Right renal cortex interstitium (tissue), 3 donors: ENCODE measurements around the gene CAMK2A. TPM values are rescaled to one million over a fixed set of nuclear protein-coding genes. Genes with fewer than 3 reads are reported as not detected.

Source experiments
- DNase-seq, 3 donors: peaks; one replicate each; pipeline ENCODE4 v3.0.0-alpha.2; 2013; ENCODE audit warnings: low read depth in 3 of 3, low spot score in 2 of 3
- polyA plus RNA-seq, 3 donors: library from polyadenylated mRNA; unstranded; fragments of 120-200 nt; gene quantifications; one replicate each; pipeline ENCODE4 v1.2.1, GENCODE V29; 2013; ENCODE audit not compliant: insufficient read length in 3 of 3

Gene CAMK2A
- polyA plus RNA-seq, 3 donors = 2.5 to 4.4 (median 2.5) TPM

DNA sequence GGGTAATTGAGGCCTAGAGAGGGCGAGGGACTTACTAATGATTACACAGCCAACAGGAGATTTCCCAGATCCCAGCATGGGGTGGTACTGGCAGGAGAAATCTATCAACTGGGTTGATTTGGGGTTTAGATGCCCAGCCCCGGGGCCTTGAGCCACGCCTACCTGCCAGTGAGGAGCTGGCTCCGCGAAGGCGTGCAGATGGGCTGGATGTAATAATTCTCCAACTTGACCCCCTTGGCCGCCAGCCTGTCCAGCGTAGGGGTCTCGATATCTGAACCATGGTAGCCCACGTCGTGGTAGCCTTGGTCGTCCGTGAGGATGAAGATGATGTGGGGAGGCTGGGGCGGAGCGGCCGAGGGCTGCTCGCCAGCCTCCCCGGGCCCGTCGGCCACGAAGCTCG is 12.3 kb upstream of the CAMK2A start:
- DNase-seq = no peak

DNA sequence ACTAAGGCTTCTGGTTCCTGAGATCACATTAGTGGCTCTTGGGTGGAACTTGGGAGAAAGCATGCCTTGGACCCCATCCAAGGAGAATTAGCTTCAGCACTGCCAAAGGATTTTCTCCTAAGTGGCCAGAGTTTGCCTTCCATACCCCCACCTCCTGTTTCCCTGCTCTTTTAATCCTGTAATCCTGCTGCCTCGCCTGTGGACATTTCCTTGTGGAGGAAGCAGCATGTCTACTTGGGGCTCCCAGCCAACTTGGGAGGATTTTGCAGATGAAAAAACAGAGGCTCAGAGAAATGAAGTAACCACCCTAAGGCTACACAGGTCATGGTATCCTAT is 11.6 kb upstream of the CAMK2A start:
- no peak for DNase-seq

DNA sequence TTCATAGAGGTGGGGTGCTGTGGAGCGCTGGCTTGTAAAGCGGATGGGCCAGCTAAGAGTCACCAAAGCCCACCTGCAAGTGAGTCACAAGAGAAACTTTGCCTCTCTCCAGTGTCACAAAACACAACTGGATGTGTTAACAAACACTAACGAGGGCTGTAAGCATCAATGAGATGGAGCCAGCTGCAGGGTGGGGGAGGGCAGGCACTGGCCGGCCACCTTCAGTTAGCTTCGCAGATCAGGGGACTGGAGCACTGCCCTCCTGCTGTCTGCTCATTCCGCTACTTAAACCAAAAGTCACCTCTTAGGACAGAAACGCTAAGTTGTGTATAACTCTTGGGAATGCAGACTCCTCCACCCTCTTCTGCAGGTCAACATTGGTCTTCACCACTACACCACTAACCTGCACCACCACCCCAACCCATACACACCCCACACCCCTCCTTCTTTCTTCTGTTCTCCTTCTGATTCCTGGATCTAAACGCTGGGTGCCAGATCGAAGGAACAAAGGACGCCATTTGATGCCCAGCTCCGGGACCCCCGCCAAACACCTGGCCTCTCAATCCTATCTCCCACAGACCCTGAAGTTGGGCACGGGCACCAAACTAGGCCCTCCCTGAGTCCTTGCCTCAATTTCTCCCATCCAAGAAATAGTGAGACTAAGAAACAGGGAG is 11.1 kb upstream of the CAMK2A start:
- no peak for DNase-seq

DNA sequence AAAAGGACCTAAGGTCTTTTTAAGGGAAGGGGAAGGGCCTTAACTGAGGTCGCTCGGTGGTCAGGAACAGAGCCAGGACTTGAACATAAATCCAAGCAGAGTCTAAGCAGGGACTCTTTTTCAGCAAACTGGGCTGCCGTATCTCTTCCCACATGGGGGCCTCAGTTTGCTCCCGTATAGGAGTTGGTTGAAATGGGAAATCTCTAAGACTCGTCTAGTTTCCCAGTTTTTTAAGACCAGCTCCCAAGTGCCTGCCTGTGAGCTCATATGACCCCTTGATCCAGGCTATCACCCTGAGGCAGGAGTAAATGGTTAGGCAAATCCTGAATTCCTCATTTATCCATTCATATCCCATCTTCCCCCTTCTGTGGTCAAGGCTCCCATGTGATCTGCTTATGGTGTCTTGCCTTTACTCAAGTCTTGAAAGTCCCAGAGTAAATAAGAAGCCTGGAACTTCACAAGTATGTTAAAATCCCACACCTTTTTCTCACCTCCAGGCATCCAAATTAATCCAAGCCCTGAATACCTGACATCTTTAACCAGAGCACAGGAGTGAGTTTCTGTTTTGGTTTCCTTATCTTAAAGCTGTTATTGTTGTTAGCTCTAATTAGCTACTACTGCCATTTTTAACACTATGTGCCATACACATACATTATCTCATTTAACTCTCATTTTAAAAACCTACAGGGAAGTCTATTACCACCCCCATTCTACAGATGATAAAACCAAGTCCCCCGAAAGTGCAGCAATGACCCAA is 10.2 kb upstream of the CAMK2A start:
- no peak for DNase-seq

DNA sequence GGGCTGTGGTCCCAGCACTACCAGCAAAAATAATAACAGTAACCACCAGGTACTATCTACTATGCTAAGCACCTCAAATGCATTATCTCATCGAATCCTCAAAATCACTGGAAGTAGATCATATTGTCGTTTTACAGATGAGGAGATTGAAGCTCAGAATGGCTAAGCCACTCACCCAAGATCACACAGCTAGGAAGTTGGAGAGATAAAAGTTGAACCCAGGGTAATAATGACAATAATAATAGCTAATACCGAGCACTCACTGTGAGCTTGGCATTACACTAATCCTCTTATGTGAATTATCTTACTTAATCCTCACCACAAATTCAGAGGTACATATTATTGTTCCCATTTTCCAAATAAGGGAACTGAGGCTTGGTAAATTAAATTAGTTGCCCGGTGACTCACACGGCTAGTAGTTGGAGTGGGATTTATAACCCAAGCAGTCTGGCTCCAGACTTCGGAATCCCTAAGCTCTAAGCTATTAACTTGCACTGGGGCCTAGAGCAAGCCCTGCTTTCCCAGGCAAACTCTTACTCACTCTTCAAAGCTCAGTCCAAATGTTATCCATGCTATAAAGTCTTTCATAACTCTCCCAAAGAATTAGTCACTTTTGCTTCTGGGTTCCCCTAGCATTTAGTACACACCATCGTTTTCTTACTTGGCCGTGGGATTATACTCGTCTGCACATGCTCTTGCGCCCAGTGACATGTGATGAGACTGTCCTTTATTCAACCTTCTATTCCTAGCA is 9.3 kb upstream of the CAMK2A start:
- no peak for DNase-seq

DNA sequence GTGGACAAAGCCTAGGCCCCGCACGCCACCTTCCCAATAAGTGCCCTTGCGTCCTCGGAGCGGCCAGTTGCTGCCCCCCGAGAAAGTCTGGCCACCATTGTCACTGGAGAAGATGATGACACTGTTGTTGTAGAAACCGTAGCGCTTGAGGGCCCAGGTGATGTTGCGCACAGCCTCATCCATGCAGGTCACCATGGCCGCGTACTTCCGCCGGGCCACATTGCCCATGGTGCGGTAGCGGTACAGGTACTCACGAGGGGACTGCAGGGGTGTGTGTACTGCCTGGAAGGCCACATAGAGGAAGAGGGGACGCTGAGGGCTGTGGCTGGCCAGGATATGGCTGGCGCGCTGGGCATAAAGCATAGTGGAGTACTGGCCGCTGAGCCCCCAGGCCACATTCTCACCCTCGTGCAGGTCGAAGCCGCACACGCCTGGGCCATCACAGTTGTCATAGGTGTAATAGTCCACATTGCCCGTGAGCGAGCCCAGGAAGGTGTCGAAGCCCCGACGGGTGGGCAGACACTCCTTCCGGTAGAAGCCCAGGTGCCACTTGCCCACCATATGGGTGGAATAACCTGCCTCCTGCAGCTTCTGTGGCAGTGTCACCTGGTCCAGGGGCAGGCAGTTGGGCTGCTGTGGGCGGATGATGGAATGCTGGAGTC is 8.5 kb upstream of the CAMK2A start:
- DNase-seq = no peak

DNA sequence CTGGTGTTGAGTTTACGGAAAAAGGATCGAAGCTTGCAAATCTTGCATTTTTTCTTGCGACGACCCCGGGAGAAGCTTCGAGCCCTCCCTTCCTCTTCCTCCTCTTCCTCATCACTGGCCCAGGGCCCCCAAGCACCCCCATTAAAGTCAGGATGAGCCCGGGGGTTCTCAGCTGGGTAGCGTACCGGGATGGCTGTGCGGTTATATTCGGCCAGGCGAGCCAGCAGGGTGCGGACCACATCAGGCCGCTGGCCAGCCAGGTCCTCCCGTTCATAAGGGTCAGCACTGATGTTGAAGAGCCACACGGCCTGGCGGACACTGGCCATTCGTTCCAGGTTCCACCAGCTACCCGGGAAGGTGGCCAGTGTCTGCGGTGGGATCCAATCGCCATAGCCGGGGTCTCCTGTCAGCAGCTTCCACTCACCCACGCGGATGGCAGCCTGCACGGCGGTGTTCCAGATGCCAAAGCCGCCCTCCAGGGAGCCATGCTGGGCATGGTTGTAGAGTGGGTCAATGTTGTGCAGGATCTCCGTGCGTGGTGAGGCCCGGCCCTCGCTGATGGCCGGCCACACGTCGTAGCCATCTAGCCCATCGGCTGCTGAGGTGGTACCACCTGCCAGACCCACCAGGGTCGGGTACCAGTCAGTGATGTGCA is 7.8 kb upstream of the CAMK2A start:
- no peak for DNase-seq

DNA sequence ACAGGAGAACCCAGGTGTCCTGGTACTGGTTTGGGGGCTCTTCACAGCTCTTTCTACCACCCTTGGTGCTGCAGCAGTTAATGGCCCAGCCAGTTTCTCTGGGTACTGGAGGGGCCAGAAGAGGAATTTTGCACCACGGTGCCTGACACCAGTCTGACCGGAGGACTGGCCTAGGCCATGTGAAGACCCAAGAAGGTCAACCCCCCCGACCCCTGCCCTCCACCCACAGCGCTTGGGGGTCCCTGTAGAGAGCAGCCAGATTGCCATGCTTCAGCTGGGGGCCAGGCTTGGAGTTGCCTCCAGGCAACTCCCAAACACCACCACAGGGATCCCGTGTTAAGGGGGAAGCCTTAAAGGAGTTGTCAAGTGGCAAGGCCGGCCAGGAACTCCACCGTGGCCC is 6.9 kb upstream of the CAMK2A start:
- DNase-seq = no peak

DNA sequence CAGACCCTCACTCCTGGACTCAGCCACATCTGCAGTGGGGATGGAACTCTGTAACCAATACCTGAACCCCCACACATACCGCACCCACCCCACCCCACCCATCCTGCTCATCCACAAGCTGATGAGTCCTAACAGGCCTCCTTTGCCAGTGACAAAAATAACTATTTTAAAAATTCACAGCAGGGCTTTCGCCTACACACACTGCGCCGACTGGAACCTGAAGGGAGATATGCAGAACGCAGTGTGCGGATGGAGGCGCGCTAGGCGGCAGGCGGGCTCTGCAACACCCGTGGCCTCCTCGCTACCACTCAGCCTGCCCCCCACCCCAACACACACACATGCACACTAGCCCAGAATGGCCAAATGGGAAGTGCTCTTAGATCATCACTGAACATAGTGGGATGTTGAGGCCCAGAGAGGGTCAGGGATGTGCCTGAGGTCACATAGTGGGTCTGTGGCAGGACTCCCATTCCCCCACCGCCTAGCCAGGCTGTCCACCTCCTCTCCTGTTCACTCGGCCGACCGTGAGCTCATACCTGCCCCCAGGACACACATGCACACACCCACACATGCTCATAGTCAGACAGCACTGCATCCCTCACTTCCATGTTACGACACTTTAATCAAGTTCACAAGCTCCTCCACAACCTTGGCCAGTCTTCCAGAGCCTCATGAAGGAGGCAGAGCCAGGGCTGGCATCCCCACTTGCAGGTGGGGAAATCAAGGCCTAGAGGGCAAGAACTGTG is 6.3 kb upstream of the CAMK2A start:
- DNase-seq = no peak

DNA sequence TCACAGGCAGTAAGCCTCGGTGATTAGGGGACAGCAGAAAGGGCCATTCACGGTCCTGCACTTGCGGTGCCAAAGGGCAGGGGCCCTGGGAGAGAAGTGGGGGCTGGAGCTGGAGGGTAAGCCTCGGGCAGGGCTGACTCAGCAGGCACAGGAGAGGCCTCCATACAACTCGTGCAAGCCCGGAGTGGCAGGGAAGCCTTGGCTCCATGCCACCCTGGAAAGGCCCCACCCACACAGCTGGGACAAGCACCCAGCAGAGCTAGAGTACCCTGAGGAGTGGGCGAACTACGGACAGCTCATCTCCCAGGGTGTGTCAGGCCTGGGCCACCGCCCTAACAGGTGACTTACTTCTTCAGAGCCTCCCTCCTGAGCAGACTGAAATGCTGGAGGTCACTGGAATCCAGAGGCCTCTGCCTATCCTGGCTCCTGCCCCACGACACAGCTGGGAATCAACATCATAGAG is 5.6 kb upstream of the CAMK2A start:
- DNase-seq = no peak

DNA sequence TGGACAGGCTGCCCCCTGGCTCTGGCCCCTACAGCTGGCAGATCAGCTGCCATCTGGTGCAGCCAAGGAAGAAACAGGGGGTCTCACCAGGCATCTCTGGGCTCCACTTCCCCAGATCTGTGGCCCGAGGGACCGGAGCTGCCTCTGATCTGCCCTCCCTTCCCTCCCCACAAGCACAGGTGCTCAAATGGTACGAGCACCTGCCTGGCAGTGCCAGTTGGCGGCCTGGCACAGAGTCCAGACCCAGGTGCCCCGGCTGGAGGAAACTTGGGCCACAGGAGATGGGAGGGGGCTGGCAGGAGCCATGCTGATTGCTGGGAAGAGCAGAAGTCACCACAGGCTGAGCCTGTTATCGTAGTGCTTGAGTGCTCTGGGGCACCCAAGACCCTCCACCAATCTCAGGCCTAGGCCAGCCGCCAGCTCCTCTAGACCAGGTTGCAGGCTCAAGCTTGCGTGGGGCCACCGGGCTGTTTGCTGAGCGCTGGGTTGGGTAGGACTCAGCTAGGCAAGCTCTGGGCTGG is 5.0 kb upstream of the CAMK2A start:
- DNase-seq = no peak

DNA sequence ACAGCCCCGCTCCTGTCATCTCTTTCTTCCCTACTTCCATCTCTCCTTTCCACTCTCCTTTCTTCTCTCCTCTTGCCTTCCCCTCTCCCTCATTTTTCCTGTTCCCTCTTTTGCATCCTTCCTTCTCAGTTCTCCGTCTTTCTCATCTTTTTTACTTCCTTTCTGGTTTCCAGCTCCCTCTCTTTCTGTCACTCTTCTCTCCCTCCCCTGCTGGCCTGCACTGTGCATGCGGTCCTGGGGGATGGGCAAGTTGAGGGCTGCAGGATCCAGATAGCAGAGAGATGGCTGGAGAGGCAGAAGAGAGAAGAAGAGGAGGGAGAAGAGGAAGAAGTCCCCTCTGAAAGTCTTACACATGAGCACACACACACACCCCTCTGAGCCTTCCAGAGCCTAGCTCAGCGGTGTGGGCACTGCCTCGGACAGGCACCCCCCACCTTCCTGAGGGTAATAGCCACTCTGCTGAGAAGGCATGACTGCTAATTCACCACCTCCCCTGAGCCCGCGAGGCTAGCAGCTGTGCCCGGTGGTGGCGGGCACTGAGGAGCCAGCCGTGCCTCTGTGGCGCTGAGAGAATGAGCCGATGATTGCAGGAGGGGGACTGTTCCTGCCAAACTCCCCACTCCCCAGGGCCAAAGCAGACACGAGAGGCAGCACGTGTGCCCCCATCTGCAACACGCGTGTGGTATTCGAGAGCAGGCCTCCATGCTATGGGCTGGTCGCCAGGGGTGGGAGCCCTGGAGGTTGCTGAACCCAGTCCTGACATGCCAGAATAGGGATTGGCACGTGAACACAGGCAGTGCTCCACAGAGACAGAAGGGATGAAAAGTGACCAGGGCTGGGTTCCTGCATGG is 3.7 kb upstream of the CAMK2A start:
- no peak for DNase-seq

DNA sequence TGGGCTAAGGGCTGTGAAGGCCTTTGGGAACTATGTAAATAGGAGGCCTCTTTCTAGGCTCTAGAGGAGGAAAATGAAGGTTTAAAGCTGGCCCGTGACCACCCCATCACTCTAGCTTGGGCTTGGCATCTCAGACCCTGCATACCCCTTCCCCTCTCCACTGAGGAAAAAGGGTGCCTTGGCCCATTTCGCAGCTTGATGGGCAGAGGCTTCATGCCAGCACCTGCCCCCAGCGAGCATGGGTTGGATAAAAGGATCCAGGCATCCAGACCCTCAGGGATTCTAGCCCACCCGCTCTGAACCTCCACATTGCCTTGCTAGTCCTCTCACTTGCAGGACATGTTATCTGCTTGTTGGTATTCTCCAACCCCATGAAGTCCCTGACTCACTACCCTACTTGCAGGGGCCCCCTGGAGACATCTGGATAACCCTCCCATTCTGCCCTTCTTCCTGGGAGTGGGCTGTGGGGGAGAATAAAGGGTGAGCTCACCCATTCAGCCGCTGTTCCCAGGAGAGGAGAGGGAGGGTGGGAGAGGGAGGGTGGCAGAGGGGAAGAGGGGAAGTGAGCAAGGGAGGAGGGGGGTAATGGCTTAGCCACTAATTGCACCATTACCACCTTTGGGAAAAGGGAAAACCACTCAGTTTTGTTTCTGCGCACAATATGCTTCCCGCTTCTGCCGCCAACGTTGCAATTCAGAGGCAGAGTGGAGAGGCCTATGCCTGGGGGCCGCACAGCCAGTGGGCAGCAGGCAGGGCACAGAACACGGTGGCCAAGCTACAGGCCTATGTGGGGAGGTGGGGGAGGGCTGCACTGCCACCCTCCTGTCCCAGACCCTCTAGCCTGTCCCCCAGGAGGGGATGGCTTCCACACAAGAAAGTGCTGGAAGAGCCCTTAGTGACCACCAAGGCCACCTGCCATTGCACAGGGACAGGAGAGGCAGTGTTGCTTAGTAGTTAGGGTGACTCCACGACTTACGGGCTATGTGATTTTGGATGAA is 2.1 kb upstream of the CAMK2A start:
- no peak for DNase-seq

DNA sequence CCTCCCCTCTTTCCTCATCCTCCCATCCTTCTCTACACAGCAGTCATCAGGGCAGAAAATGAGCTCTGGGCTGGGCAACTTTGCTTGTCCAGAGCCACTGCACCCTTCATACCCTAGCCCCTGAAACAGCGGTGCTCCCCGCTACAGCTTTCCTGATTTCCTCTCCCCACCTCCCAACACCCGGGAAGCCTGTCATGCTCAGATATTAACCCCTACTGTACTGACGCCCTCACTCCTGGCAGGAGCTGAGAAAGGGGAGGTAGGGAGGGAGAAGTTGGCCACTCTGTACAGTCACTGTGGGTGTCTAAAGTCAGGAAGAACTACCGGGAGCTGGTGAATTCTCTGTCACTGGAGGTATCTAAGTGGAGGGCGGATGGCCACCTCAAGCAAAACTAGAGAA is 782 bp downstream of the CAMK2A start:
- no peak for DNase-seq

DNA sequence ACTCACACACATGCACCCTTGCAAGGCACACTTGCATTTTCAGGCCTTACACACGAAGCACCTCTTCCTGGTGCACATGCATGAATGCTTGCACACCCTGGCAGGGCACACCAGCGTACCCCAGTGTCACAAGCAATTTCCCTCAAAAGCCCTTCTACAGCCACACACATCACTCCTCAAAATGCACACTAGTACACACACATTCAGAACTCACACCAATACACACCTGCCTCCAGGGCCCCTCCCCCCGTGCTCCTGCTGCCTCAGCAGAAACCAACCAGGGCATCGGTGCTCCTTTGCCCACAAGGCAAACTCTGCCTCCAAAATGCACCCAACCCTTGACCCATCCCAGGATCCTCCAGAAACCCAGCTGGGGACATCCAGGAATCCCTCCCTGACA is 1.2 kb downstream of the CAMK2A start:
- DNase-seq = no peak

DNA sequence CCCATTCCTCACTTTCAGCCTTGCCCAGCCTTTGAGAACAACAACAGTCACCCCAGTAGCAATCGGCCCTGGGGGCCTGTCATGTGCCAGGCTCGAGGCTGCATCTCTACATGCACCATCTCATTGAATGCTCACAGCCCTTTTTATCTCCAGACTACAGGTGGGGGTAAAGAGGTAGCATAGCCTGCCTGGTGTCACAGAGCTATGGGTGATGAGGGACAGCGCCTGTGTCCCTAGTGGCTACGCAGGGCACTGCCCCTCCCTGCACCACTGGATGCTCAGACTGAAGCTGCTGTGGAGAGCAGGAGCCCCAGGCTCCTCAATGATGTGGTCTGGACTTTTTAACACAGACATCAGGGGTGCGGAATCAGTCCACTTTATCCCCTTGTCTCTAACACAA is 2.8 kb downstream of the CAMK2A start:
- no peak for DNase-seq

DNA sequence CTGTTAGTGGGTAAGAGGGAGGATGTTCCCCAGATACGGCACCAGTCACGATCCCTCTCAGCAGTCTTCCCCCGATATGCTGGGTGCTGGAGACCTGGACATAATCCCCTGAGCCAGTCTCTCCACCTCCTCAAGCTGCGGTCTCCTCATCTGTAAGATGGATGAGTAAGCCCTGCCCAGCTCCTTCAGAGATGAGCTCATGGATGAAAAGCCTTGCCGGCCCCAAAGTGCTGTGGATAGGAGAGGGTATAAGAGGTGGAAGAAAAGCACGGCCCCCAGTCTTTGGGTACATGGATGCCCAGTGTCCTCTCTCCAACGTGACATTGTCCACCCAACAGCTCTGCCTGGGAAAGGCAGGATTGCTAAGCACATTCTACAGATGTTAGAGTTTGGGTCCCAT is 4.5 kb downstream of the CAMK2A start:
- DNase-seq = no peak

DNA sequence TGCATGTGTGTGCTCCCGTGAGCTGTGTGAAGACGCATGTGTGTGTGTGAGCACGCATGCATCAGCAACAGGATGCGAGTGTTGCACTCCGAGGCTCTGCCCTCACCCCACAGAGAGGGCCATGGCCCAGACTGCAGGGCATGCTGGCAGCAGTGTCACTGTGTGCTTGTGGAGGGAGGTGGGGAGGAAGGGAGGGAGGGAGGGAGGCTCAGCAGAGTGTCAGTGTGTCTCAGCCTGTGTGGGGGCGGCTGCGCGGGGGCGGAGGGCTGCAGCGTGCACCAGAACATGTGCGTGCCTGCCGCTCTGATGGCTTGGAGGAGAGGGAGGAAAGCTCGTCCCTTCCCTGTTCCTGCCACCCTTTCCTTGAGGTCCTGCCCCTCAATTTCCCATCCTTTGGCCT is 5.3 kb downstream of the CAMK2A start:
- DNase-seq = no peak
